Measurements from ENCODE around the gene SCML1. TPM values are rescaled to one million over a fixed set of nuclear protein-coding genes. Genes with fewer than 3 reads are reported as not detected.

Gene SCML1
- total RNA-seq, 2 experiments from 2014 or later: 0.23 to 0.42 TPM

DNA sequence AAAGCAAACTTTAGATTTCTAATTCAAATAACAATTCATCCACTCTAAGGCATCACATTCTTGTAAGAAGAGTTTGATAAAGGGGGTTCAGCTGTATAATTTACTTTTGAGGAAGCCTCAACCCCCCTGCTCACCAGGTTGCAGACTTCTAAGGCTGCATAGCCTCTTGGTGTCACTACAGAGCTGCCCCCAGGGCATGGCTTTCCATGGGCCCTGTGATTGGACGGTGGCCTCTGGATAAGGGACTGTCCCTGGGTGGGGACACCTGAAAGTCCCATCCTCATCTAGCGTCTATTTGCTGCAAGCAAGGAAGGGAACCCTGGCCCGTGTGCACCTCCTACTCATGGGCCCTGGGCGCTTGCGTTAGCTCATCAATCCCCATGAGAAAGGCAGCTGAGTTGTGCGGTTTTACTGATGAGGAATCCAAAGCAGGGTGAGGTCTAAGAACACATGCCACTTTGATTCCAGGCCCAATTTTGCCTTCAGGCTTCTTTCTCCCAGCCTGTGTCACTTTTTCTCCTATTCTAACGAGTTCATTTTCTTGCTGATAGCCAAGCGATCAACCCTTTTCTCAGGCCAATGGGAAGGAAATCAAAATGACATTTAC is 51.8 kb downstream of the SCML1 start:
- ATAC-seq: no peak
- Mint-ChIP-seq H3K4me3 (no peak overlapping the region), H3K9me3 (ENCODE audit: low read depth) (no peaks in the 10 kb centered on the region), H3K36me3 (no peaks in the 10 kb centered on the region), H3K27ac (no peak overlapping the region), H3K4me1 (no peaks in the 10 kb centered on the region), H3K27me3 (no peaks in the 10 kb centered on the region)
- no peak for DNase-seq
- CTCF ChIA-PET: no interaction called here

DNA sequence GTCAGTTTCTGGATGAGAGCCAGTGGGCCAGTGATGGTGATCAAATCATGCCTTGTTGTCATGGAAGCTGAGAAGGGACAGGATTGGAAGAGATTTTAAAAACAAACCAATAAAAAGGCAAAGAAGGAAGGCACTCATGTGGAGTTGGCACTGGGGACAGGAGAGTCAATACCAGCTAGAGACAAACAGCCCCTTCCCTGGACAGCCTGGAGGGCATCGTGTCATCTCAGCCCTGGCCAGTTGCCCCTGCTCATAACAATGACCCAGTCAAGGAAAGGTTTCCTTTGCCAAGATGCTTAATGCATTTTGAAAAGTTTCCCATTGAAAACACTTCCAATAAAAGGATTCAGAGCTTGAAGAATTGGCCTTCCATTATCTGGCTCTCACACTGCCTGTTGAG is 55.5 kb downstream of the SCML1 start:
- H3K9me3 Mint-ChIP-seq (ENCODE audit: low read depth): no peaks in the 10 kb centered on the region

DNA sequence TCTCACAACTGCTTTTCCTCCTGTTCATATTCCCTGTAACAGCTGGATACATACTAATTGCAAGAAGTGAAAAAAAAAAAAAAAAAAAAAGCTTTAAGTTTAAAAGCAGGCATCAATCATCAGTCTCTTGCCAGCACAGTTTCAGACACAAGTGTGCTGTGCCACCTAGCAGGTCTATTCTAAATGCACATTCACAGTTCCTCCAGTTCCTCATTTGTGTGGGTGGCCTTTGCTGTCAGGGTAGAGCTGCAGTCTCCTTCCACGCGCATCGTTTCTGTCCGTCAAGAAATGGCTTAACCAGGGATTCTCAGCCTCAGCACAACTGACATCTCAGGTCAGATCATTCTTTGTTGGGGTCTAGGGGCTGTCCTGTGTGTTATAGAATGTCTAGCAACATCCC is 61.6 kb downstream of the SCML1 start:
- CTCF ChIA-PET: interaction anchor here (0.6 kb wide), 1 partner anchor 61 kb away, joined by 3 read pairs; no protein-coding TSS in a partner anchor
- no peaks in the 10 kb centered on the region for H3K27me3 Mint-ChIP-seq
- H3K4me3 Mint-ChIP-seq: no peak overlapping the region
- H3K4me1 Mint-ChIP-seq: no peaks in the 10 kb centered on the region
- H3K27ac Mint-ChIP-seq: no peak overlapping the region
- ATAC-seq (no peak), DNase-seq (no peak)
- no peaks in the 10 kb centered on the region for H3K36me3 Mint-ChIP-seq
- no peaks in the 10 kb centered on the region for H3K9me3 Mint-ChIP-seq (ENCODE audit: low read depth)

More for the DNA sequence above, 55.5 kb downstream of the SCML1 start:
- Mint-ChIP-seq H3K4me3 (no peak overlapping the region), H3K27ac (no peak overlapping the region), H3K36me3 (no peaks in the 10 kb centered on the region), H3K27me3 (no peaks in the 10 kb centered on the region), H3K4me1 (no peaks in the 10 kb centered on the region)
- ATAC-seq (no peak), DNase-seq (no peak)
- CTCF ChIA-PET: no interaction called here

DNA sequence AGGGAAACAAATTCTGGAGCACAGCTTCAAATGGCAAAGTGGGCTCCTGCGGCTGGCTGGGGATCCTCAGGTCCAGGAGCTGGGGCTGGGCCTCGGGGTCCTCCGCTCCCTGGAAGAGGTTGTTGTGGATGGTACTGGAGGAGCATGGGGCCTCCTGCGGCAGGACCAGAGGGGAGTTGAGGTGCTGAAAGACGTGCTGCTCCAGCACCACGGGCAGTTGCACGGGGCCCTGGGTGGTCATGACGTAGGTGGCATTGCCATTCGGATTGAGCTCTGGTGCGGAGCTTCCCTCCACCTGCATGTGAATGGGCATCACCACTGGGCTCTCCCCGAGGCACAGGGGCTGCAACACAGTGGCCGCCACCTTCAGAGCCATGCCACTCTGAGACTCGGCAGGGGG is 64.1 kb downstream of the SCML1 start:
- ATAC-seq (no peak), DNase-seq (no peak)
- Mint-ChIP-seq H3K4me1 (no peaks in the 10 kb centered on the region), H3K27me3 (no peaks in the 10 kb centered on the region), H3K4me3 (no peak overlapping the region), H3K27ac (no peak overlapping the region), H3K9me3 (ENCODE audit: low read depth) (no peaks in the 10 kb centered on the region), H3K36me3 (no peaks in the 10 kb centered on the region)
- CTCF ChIA-PET: no interaction called here

DNA sequence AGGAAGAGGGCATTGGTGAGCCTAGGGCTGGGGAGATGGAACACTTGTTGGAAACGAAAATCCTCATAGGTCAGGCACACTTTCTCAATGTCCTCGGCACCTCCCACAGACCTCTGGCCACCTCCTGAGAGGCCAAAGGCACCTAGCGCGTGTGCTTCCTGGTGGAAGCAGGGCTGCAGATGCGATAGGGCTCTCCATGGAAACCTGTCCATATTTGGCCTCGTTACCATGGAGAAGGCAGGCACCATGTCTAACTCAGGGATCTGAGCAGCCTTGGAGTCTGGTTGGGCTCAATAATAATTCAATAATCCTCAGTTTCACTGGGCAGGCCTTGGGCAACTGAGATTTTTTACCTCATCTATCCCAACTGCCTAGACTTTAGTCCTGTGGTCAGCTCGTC is 65.5 kb downstream of the SCML1 start:
- no peaks in the 10 kb centered on the region for H3K4me1 Mint-ChIP-seq
- no peaks in the 10 kb centered on the region for H3K9me3 Mint-ChIP-seq (ENCODE audit: low read depth)
- no peaks in the 10 kb centered on the region for H3K36me3 Mint-ChIP-seq
- no peak overlapping the region for H3K27ac Mint-ChIP-seq
- H3K4me3 Mint-ChIP-seq: no peak overlapping the region
- ATAC-seq: no peak
- no peak for DNase-seq
- CTCF ChIA-PET: no interaction called here
- H3K27me3 Mint-ChIP-seq: no peaks in the 10 kb centered on the region

DNA sequence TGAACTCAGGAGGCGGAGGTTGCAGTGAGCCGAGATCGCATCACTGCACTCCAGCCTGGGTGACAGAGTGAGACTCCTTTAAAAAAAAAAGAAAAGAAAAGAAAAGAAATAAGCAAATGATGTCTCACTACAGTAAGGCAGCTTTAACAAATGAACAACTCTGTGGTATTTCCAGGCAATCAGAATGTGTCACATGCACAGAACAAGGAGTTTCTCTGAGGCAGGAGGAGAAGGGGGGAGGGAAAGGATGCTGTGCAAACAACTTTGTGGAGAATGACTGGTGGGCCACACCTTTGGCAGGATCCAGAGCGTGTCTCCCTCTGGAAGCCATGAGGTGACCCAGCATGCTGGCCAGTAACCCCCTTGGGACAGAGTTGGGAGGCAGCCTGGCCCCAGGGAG is 66.2 kb downstream of the SCML1 start:
- CTCF ChIA-PET: no interaction called here
- no peaks in the 10 kb centered on the region for H3K36me3 Mint-ChIP-seq
- DNase-seq (no peak), ATAC-seq (no peak)
- no peaks in the 10 kb centered on the region for H3K9me3 Mint-ChIP-seq (ENCODE audit: low read depth)
- H3K4me3 Mint-ChIP-seq: no peak overlapping the region
- H3K27ac Mint-ChIP-seq: no peak overlapping the region
- no peaks in the 10 kb centered on the region for H3K4me1 Mint-ChIP-seq
- no peaks in the 10 kb centered on the region for H3K27me3 Mint-ChIP-seq

Other genes with a start within 250 kb of the SCML1 start
- under 1 TPM in 1 of 2 experiments, not detected in 1; 0.33 TPM for gene RAI2, start 123.8 kb downstream of the SCML1 start, total RNA-seq

Data from activated CD8-positive, alpha-beta memory T cell treated with anti-CD3 and anti-CD28 coated beads, Interleukin-2, amount 10 ng/mL, durations not matched to agents 7 days and 5 days (primary cell).